ENCODE data around the gene PFDN2.

The PFDN2 gene

DNA sequence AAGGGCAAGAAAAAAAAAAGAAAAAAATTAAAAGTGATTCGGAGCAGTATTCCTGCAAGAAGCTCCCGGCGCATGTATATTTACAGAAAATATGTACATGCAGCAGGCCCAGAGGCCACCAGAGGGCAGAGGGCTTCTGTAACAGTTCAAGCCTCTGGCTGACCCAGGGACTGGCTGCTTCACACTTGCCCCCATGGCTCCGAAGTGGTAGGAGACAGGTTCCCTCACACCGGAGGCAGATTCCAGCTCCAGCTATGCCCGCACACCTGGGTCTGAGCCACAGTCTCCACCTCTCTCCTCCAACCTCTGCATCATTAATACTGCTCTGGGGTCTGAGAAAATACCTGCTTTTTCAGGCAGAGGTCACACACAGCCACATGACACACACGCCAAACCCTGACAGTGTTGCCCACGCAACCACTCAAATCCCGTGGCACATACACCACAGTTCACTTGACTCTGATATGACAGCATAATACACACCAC is 45.9 kb downstream of the PFDN2 start:
- H3K9ac ChIP-seq (ENCODE audit: low read depth, low read length, poor library complexity): no peak overlapping the region
- H2AK5ac ChIP-seq (ENCODE audit: low read depth, low read length): no peak overlapping the region
- no peak overlapping the region for H3K18ac ChIP-seq (ENCODE audit: low read length)
- WGBS, 2 donors (ENCODE audit: extremely low coverage in 2 of 2, insufficient read length in 2 of 2, insufficient replicate concordance in 1 of 2): no CpG with 5 or more reads among the region's 9 CpGs
- no peak overlapping the region for H2BK12ac ChIP-seq (ENCODE audit: low read length)
- no peak for DNase-seq (ENCODE audit: low spot score)
- H3K36me3 ChIP-seq (replicated peaks in 1 of 2; ENCODE audit: control insufficient read depth in 2 of 2, insufficient read depth in 2 of 2, low read length in 2 of 2): no peaks in the 10 kb centered on the region
- H3K27ac ChIP-seq (replicated peaks; ENCODE audit: low read length): no peak overlapping the region
- no peak overlapping the region for H3K4me2 ChIP-seq (ENCODE audit: insufficient read depth, low read length, poor library complexity, severe bottlenecking)
- H2BK5ac ChIP-seq (ENCODE audit: low read length): no peak overlapping the region
- no peak overlapping the region for H4K8ac ChIP-seq (ENCODE audit: low read depth, low read length)
- no peak overlapping the region for H2BK15ac ChIP-seq (ENCODE audit: low read length)
- H2BK120ac ChIP-seq (ENCODE audit: low read depth, low read length): no peak overlapping the region
- peaks cover 4 to 18% of the 10 kb centered on the region in 2 donors for H3K4me1 ChIP-seq (ENCODE audit: control insufficient read depth in 2 of 2, insufficient read depth in 1 of 2, low read depth in 1 of 2, low read length in 2 of 2)
- no peak overlapping the region for H4K91ac ChIP-seq (ENCODE audit: low read depth, low read length, poor library complexity)
- peaks cover 0 to 20% (median 0%) of the 10 kb centered on the region in 3 experiments for H3K27me3 ChIP-seq (ENCODE audit: control insufficient read depth in 3 of 3, insufficient read depth in 3 of 3, low read depth in 1 of 3, low read length in 3 of 3)
- no peaks in the 10 kb centered on the region for H3K79me1 ChIP-seq (ENCODE audit: low read depth, low read length)
- peak overlapping the region in 1 of 2 donors; percentile 31 for H3K4me3 ChIP-seq (ENCODE audit: low read length in 2 of 2)
- H3K4ac ChIP-seq (ENCODE audit: low read length): no peak overlapping the region
- H3K23ac ChIP-seq (ENCODE audit: low read depth, low read length, poor library complexity): no peak overlapping the region
- peak overlapping the region; percentile 18 for H2AFZ ChIP-seq (ENCODE audit: low read length)
- peaks cover 0 to 5% of the 10 kb centered on the region in 2 donors for H3K9me3 ChIP-seq (replicated peaks in 1 of 2; ENCODE audit: control insufficient read depth in 2 of 2, insufficient read depth in 1 of 2, low read depth in 1 of 2, low read length in 2 of 2)
- H3K14ac ChIP-seq (ENCODE audit: low read length): no peak overlapping the region

DNA sequence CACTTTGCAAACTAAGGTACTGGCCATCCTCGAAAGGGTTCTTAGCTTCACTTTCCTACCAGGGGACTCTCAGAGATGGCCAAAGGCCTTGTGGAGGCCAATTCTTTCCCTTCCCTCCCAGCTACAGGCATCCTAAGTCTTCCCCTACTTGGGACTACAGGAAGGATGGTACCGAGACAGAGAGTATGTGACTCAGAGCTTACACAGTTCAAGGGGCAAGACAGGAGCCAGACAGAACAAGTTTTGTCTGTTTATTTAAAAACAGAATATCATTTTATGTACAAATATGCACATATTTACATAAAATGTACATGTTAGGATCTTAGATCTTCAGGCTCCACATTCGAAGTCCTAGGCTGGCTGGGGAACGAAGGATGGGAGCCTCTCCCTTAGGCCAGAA is 47.1 kb downstream of the PFDN2 start:
- Histone ChIP-seq H2BK120ac (ENCODE audit: low read depth, low read length) (no peak overlapping the region), H2AFZ (ENCODE audit: low read length) (no peak overlapping the region), H4K8ac (ENCODE audit: low read depth, low read length) (no peak overlapping the region), H2AK5ac (ENCODE audit: low read depth, low read length) (no peak overlapping the region), H3K27me3 (ENCODE audit: control insufficient read depth in 3 of 3, insufficient read depth in 3 of 3, low read depth in 1 of 3, low read length in 3 of 3) (peaks cover 0 to 20% (median 0%) of the 10 kb centered on the region in 3 experiments), H4K91ac (ENCODE audit: low read depth, low read length, poor library complexity) (no peak overlapping the region), H3K79me1 (ENCODE audit: low read depth, low read length) (no peaks in the 10 kb centered on the region), H2BK15ac (ENCODE audit: low read length) (no peak overlapping the region), H3K9me3 (replicated peaks in 1 of 2; ENCODE audit: control insufficient read depth in 2 of 2, insufficient read depth in 1 of 2, low read depth in 1 of 2, low read length in 2 of 2) (peaks cover 0 to 5% of the 10 kb centered on the region in 2 donors), H3K36me3 (replicated peaks in 1 of 2; ENCODE audit: control insufficient read depth in 2 of 2, insufficient read depth in 2 of 2, low read length in 2 of 2) (no peaks in the 10 kb centered on the region), H3K4ac (ENCODE audit: low read length) (no peak overlapping the region), H3K14ac (ENCODE audit: low read length) (no peak overlapping the region), H3K4me1 (ENCODE audit: control insufficient read depth in 2 of 2, insufficient read depth in 1 of 2, low read depth in 1 of 2, low read length in 2 of 2) (peaks cover 4 to 18% of the 10 kb centered on the region in 2 donors), H2BK5ac (ENCODE audit: low read length) (no peak overlapping the region), H3K9ac (ENCODE audit: low read depth, low read length, poor library complexity) (no peak overlapping the region), H3K18ac (ENCODE audit: low read length) (no peak overlapping the region), H3K4me3 (ENCODE audit: low read length in 2 of 2) (no peak overlapping the region), H2BK12ac (ENCODE audit: low read length) (no peak overlapping the region), H3K27ac (replicated peaks; ENCODE audit: low read length) (no peak overlapping the region), H3K23ac (ENCODE audit: low read depth, low read length, poor library complexity) (no peak overlapping the region), H3K4me2 (ENCODE audit: insufficient read depth, low read length, poor library complexity, severe bottlenecking) (no peak overlapping the region)
- no peak for DNase-seq (ENCODE audit: low spot score)
- WGBS, 2 donors (ENCODE audit: extremely low coverage in 2 of 2, insufficient read length in 2 of 2, insufficient replicate concordance in 1 of 2): no CpG with 5 or more reads among the region's 4 CpGs

DNA sequence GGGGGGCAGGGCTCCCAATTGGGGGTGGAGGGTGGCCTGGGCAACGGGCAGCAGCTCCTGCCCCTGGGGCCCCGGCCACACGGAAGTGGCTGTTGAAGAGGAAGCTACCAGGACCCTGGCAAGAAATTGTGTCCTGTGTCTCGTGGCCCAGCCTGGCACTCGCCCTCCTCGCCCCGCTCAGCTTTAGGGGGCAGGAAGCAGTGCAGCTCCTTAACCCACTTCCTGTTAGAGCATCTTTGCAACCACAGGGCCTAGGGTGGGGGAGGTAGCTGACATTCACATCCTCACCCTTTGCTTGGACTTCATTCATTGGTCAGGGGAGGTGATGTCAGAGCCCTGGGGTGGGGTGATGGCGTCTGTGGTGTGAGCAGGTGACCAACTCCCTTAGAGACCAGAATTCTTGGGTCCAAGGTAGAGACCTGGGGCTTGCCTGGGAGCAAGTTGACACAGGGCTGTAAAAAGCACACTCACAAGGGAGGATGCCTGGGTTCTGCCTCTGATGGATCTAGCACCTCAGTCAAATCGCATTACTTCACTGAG is 48.0 kb downstream of the PFDN2 start, which contains the start of gene ARHGAP30:
Gene ARHGAP30 (minus strand): TSS at position 161 of the 540 bp plus-strand sequence. CDS start 267 bp downstream, outside the sequence.
- Histone ChIP-seq H3K27me3 (ENCODE audit: control insufficient read depth in 3 of 3, insufficient read depth in 3 of 3, low read depth in 1 of 3, low read length in 3 of 3) (peaks cover 0 to 25% (median 0%) of the 10 kb centered on the region in 3 experiments), H3K9me3 (replicated peaks in 1 of 2; ENCODE audit: control insufficient read depth in 2 of 2, insufficient read depth in 1 of 2, low read depth in 1 of 2, low read length in 2 of 2) (peaks cover 0 to 5% of the 10 kb centered on the region in 2 donors), H2BK12ac (ENCODE audit: low read length) (no peak within 1 kb of the TSS), H3K4me3 (ENCODE audit: low read length in 2 of 2) (no peak within 1 kb of the TSS), H3K18ac (ENCODE audit: low read length) (no peak within 1 kb of the TSS), H3K4me1 (ENCODE audit: control insufficient read depth in 2 of 2, insufficient read depth in 1 of 2, low read depth in 1 of 2, low read length in 2 of 2) (peaks cover 4 to 18% of the 10 kb centered on the region in 2 donors), H3K23ac (ENCODE audit: low read depth, low read length, poor library complexity) (no peak within 1 kb of the TSS), H2AK5ac (ENCODE audit: low read depth, low read length) (peak within 1 kb of the TSS; percentile 81), H4K91ac (ENCODE audit: low read depth, low read length, poor library complexity) (no peak within 1 kb of the TSS), H3K4ac (ENCODE audit: low read length) (no peak within 1 kb of the TSS), H2AFZ (ENCODE audit: low read length) (peak within 1 kb of the TSS; percentile 0), H2BK15ac (ENCODE audit: low read length) (no peak within 1 kb of the TSS), H3K14ac (ENCODE audit: low read length) (no peak within 1 kb of the TSS), H3K9ac (ENCODE audit: low read depth, low read length, poor library complexity) (no peak within 1 kb of the TSS), H3K36me3 (replicated peaks in 1 of 2; ENCODE audit: control insufficient read depth in 2 of 2, insufficient read depth in 2 of 2, low read length in 2 of 2) (no peaks in the 10 kb centered on the region), H3K79me1 (ENCODE audit: low read depth, low read length) (no peaks in the 10 kb centered on the region), H2BK120ac (ENCODE audit: low read depth, low read length) (no peak within 1 kb of the TSS), H4K8ac (ENCODE audit: low read depth, low read length) (no peak within 1 kb of the TSS), H3K27ac (replicated peaks; ENCODE audit: low read length) (no peak within 1 kb of the TSS), H3K4me2 (ENCODE audit: insufficient read depth, low read length, poor library complexity, severe bottlenecking) (no peak within 1 kb of the TSS), H2BK5ac (ENCODE audit: low read length) (peak within 1 kb of the TSS; percentile 78)
- no CpG with 5 or more reads among the region's 9 CpGs for WGBS, 2 donors (ENCODE audit: extremely low coverage in 2 of 2, insufficient read length in 2 of 2, insufficient replicate concordance in 1 of 2)
- no peak for DNase-seq (ENCODE audit: low spot score)

DNA sequence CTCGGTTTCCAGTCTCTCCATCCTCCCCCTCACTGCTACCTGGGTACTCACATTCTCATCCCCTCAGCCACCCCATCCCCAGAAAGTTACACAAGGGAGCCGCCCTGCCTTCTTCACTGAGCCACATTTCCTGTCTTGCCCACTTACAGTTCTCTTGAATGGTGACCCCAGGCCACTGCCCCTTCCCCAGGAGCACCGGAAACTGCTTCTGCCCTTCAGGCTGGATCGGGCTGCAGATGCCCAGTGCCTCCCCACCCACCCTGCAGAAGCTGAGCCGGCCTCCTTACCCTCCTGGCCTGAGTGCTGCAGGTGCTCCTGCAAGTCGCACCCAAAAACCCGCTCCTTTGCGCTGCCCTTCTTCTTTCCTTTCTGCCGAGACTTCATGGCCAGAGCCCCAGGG is 48.6 kb downstream of the PFDN2 start:
- no peak overlapping the region for H4K8ac ChIP-seq (ENCODE audit: low read depth, low read length)
- H3K79me1 ChIP-seq (ENCODE audit: low read depth, low read length): no peaks in the 10 kb centered on the region
- H3K36me3 ChIP-seq (replicated peaks in 1 of 2; ENCODE audit: control insufficient read depth in 2 of 2, insufficient read depth in 2 of 2, low read length in 2 of 2): no peaks in the 10 kb centered on the region
- WGBS, 2 donors (ENCODE audit: extremely low coverage in 2 of 2, insufficient read length in 2 of 2, insufficient replicate concordance in 1 of 2): no CpG with 5 or more reads among the region's 9 CpGs
- H2AK5ac ChIP-seq (ENCODE audit: low read depth, low read length): peak overlapping the region; percentile 81
- no peak overlapping the region for H2BK15ac ChIP-seq (ENCODE audit: low read length)
- H3K4ac ChIP-seq (ENCODE audit: low read length): no peak overlapping the region
- H3K9ac ChIP-seq (ENCODE audit: low read depth, low read length, poor library complexity): no peak overlapping the region
- H3K18ac ChIP-seq (ENCODE audit: low read length): no peak overlapping the region
- peak overlapping the region; percentile 0 for H2AFZ ChIP-seq (ENCODE audit: low read length)
- no peak overlapping the region for H2BK120ac ChIP-seq (ENCODE audit: low read depth, low read length)
- peaks cover 0 to 30% (median 0%) of the 10 kb centered on the region in 3 experiments for H3K27me3 ChIP-seq (ENCODE audit: control insufficient read depth in 3 of 3, insufficient read depth in 3 of 3, low read depth in 1 of 3, low read length in 3 of 3)
- H3K4me3 ChIP-seq (ENCODE audit: low read length in 2 of 2): no peak overlapping the region
- H3K27ac ChIP-seq (replicated peaks; ENCODE audit: low read length): no peak overlapping the region
- no peak overlapping the region for H3K4me2 ChIP-seq (ENCODE audit: insufficient read depth, low read length, poor library complexity, severe bottlenecking)
- DNase-seq (ENCODE audit: low spot score): no peak
- no peak overlapping the region for H2BK5ac ChIP-seq (ENCODE audit: low read length)
- peaks cover 0 to 5% of the 10 kb centered on the region in 2 donors for H3K9me3 ChIP-seq (replicated peaks in 1 of 2; ENCODE audit: control insufficient read depth in 2 of 2, insufficient read depth in 1 of 2, low read depth in 1 of 2, low read length in 2 of 2)
- H2BK12ac ChIP-seq (ENCODE audit: low read length): no peak overlapping the region
- no peak overlapping the region for H3K23ac ChIP-seq (ENCODE audit: low read depth, low read length, poor library complexity)
- H4K91ac ChIP-seq (ENCODE audit: low read depth, low read length, poor library complexity): no peak overlapping the region
- H3K14ac ChIP-seq (ENCODE audit: low read length): no peak overlapping the region
- H3K4me1 ChIP-seq (ENCODE audit: control insufficient read depth in 2 of 2, insufficient read depth in 1 of 2, low read depth in 1 of 2, low read length in 2 of 2): peaks cover 4 to 18% of the 10 kb centered on the region in 2 donors

Measured in neuronal stem cell (in vitro differentiated cells).